HEK293 (cell line): Measurements from ENCODE around the gene THBD.

ENCODE experiments used
- CTCF ChIA-PET: fragments of 350-600 bp; formaldehyde crosslinking; extraction: SDS; loops from one replicate; lab custom pipeline; 2021; ENCODE audit warnings: antibody characterized with exemption; lab: Yijun Ruan, JAX
- POLR2A ChIA-PET: fragments of 300-600 bp; formaldehyde crosslinking; extraction: SDS; loops from one replicate; lab custom pipeline; 2020; ENCODE audit warnings: antibody characterized with exemption, inconsistent platforms; lab: Yijun Ruan, JAX
- H3K27ac ChIP-seq: fragments of 200-500 bp; sonication (Bioruptor generic); 2 replicates; pipeline ENCODE4 v1.5.1; 2014; ENCODE audit warnings: low read depth, low read length, control low read depth, inconsistent platforms; ENCODE audit errors: extremely low read depth
- H3K36me3 ChIP-seq, 2 experiments: fragments of 200-500 bp in 1 of 2; sonication (Bioruptor generic) in 1 of 2; 1 replicate in 1 of 2; 2 replicates in 1 of 2; pipeline ENCODE4 v1.5.1; 2014 to 2017; ENCODE audit warnings: inconsistent platforms in 2 of 2, low read length in 2 of 2; ENCODE audit not compliant: control insufficient read depth in 2 of 2, insufficient read depth in 1 of 2
- H3K4me1 ChIP-seq: fragments of 200-500 bp; sonication (Bioruptor generic); 2 replicates; pipeline ENCODE4 v1.5.1; 2014; ENCODE audit warnings: mild to moderate bottlenecking, low read length, inconsistent platforms; ENCODE audit not compliant: control insufficient read depth, insufficient read depth
- H3K4me3 ChIP-seq: 2 replicates; pipeline ENCODE4 v1.5.1; 2011; ENCODE audit warnings: low read depth, mild to moderate bottlenecking, control low read depth, low read length, moderate library complexity
- H3K9me3 ChIP-seq: fragments of 200-500 bp; sonication (Bioruptor generic); 2 replicates; pipeline ENCODE4 v1.5.1; 2014; ENCODE audit warnings: low read depth, low read length, inconsistent platforms; ENCODE audit not compliant: control insufficient read depth, insufficient read depth
- ATF2 ChIP-seq: fragments of 450-650 bp; formaldehyde crosslinking; IDR thresholded peaks from 2 replicates; pipeline ENCODE4 v1.5.1; 2016; ENCODE audit warnings: missing biosample characterization, missing genetic modification characterization, low read depth
- GLI2 ChIP-seq: fragments of 450-650 bp; formaldehyde crosslinking; IDR thresholded peaks from 2 replicates; pipeline ENCODE4; 2017; ENCODE audit warnings: missing biosample characterization, missing genetic modification characterization, low read depth, borderline replicate concordance
- KLF17 ChIP-seq: fragments of 450-650 bp; formaldehyde crosslinking; IDR thresholded peaks from 2 replicates; pipeline ENCODE4 v1.5.1; 2016; ENCODE audit warnings: missing biosample characterization, missing genetic modification characterization
- KLF9 ChIP-seq: fragments of 450-650 bp; formaldehyde crosslinking; IDR thresholded peaks from 2 replicates; pipeline ENCODE4 v1.5.1; 2016; ENCODE audit warnings: missing biosample characterization, missing genetic modification characterization, low read depth
- PBX3 ChIP-seq: sonication (generic); formaldehyde crosslinking; IDR thresholded peaks from 2 replicates; pipeline ENCODE4 v1.8.1; 2022; ENCODE audit warnings: mild to moderate bottlenecking, moderate library complexity, missing genetic modification reagents
- PRDM4 ChIP-seq: fragments of 450-650 bp; formaldehyde crosslinking; IDR thresholded peaks from 2 replicates; pipeline ENCODE4 v1.5.1; 2017; ENCODE audit warnings: missing biosample characterization, missing genetic modification characterization
- SCRT1 ChIP-seq: fragments of 450-650 bp; formaldehyde crosslinking; IDR thresholded peaks from 2 replicates; pipeline ENCODE4 v1.5.1; 2016; ENCODE audit warnings: missing biosample characterization, missing genetic modification characterization, borderline replicate concordance
- SP3 ChIP-seq: fragments of 450-650 bp; formaldehyde crosslinking; IDR thresholded peaks from 2 replicates; pipeline ENCODE4 v1.5.1; 2016; ENCODE audit warnings: missing biosample characterization, missing genetic modification characterization
- TSHZ1 ChIP-seq: fragments of 450-650 bp; formaldehyde crosslinking; IDR thresholded peaks from 2 replicates; pipeline ENCODE4 v1.5.1; 2016; ENCODE audit warnings: missing biosample characterization, missing genetic modification characterization, borderline replicate concordance
- WT1 ChIP-seq: fragments of 450-650 bp; formaldehyde crosslinking; IDR thresholded peaks from 2 replicates; pipeline ENCODE4 v1.5.1; 2016; ENCODE audit warnings: missing biosample characterization, missing genetic modification characterization
- ZBTB20 ChIP-seq: fragments of 450-650 bp; formaldehyde crosslinking; IDR thresholded peaks from 2 replicates; pipeline ENCODE4 v1.5.1; 2016; ENCODE audit warnings: missing biosample characterization, missing genetic modification characterization
- ZFP69B ChIP-seq: fragments of 450-650 bp; formaldehyde crosslinking; IDR thresholded peaks from 2 replicates; pipeline ENCODE4 v1.5.1; 2016; ENCODE audit warnings: missing biosample characterization, missing genetic modification characterization
- ZNF211 ChIP-seq: fragments of 450-650 bp; formaldehyde crosslinking; IDR thresholded peaks from 2 replicates; pipeline ENCODE4 v1.5.1; 2016; ENCODE audit warnings: low read depth, missing biosample characterization, missing genetic modification characterization
- ZNF239 ChIP-seq: fragments of 450-650 bp; formaldehyde crosslinking; IDR thresholded peaks from 2 replicates; pipeline ENCODE4 v1.5.1; 2016; ENCODE audit warnings: missing biosample characterization, missing genetic modification characterization
- ZNF335 ChIP-seq: fragments of 450-650 bp; formaldehyde crosslinking; conservative IDR thresholded peaks from 2 replicates; pipeline ENCODE4 v1.5.1; 2016; ENCODE audit warnings: missing biosample characterization, missing genetic modification characterization
- ZNF37A ChIP-seq: fragments of 450-650 bp; IDR thresholded peaks from 2 replicates; pipeline ENCODE4 v1.5.1; 2018; ENCODE audit warnings: missing biosample characterization, missing genetic modification characterization
- ZNF426 ChIP-seq: fragments of 450-650 bp; formaldehyde crosslinking; IDR thresholded peaks from 2 replicates; pipeline ENCODE4 v1.5.1; 2017; ENCODE audit warnings: missing biosample characterization, missing genetic modification characterization, mild to moderate bottlenecking, inconsistent platforms, moderate library complexity
- ZNF549 ChIP-seq: fragments of 450-650 bp; IDR thresholded peaks from 2 replicates; pipeline ENCODE4 v1.5.1; 2018; ENCODE audit warnings: missing biosample characterization, missing genetic modification characterization, mild to moderate bottlenecking, inconsistent platforms, moderate library complexity
- ZNF558 ChIP-seq: fragments of 450-650 bp; formaldehyde crosslinking; IDR thresholded peaks from 2 replicates; pipeline ENCODE4 v1.5.1; 2016; ENCODE audit warnings: missing biosample characterization, missing genetic modification characterization
- ZNF560 ChIP-seq: fragments of 450-650 bp; formaldehyde crosslinking; IDR thresholded peaks from 2 replicates; pipeline ENCODE4 v1.5.1; 2017; ENCODE audit warnings: missing biosample characterization, missing genetic modification characterization, borderline replicate concordance
- ZNF624 ChIP-seq: fragments of 450-650 bp; formaldehyde crosslinking; IDR thresholded peaks from 2 replicates; pipeline ENCODE4 v1.5.1; 2017; ENCODE audit warnings: missing biosample characterization, missing genetic modification characterization
- ZNF660 ChIP-seq: fragments of 450-650 bp; IDR thresholded peaks from 2 replicates; pipeline ENCODE4 v1.5.1; 2018; ENCODE audit warnings: missing biosample characterization, mild to moderate bottlenecking, missing genetic modification characterization

Gene THBD

GRCh38 chr20:23077277-23077676, 27.8 kb upstream of the THBD start:
- no peak overlapping the region for H3K27ac ChIP-seq
- no peak for TF ChIP-seq ZNF426
- no peak for TF ChIP-seq ZFP69B (tag by site-specific recombination)
- TF ChIP-seq PRDM4: no peak
- TF ChIP-seq ZNF335 (tag by site-specific recombination): no peak
- TF ChIP-seq ATF2 (tag by site-specific recombination): no peak
- no peak for TF ChIP-seq ZNF211 (tag by site-specific recombination)
- no peak for TF ChIP-seq ZNF239
- TF ChIP-seq GLI2 (tag by site-specific recombination): no peak
- TF ChIP-seq PBX3 (CRISPR knock-in tag): no peak
- TF ChIP-seq ZNF549 (tag by site-specific recombination): no peak
- no peak for TF ChIP-seq ZNF660
- no peaks in the 10 kb centered on the region for H3K4me1 ChIP-seq
- CTCF ChIA-PET: no interaction called here
- no peak overlapping the region for H3K4me3 ChIP-seq
- POLR2A ChIA-PET: no interaction called here
- H3K9me3 ChIP-seq: no peaks in the 10 kb centered on the region
- H3K36me3 ChIP-seq: no peaks in the 10 kb centered on the region

- no peak overlapping the region for H3K4me3 ChIP-seq
- no peaks in the 10 kb centered on the region for H3K36me3 ChIP-seq
- ChIA-PET CTCF (interaction anchor here (0.6 kb wide), 1 partner anchor 10 kb away, joined by 3 read pairs; no protein-coding TSS in a partner anchor), POLR2A (no interaction called here)
- no peak overlapping the region for H3K27ac ChIP-seq
- no peaks in the 10 kb centered on the region for H3K9me3 ChIP-seq
- no peaks in the 10 kb centered on the region for H3K4me1 ChIP-seq
- no peak for TF ChIP-seq ZNF549 (tag by site-specific recombination)
- TF ChIP-seq ZNF558 (tag by site-specific recombination): no peak
- TF ChIP-seq ZBTB20: no peak
- TF ChIP-seq KLF17 (tag by site-specific recombination): no peak
- TF ChIP-seq KLF9: no peak
- TF ChIP-seq TSHZ1 (tag by site-specific recombination): no peak
- no peak for TF ChIP-seq WT1
- no peak for TF ChIP-seq ZNF37A
- no peak for TF ChIP-seq PRDM4
- TF ChIP-seq ZNF624 (tag by site-specific recombination): no peak
- no peak for TF ChIP-seq ZNF560 (tag by site-specific recombination)
- TF ChIP-seq SP3 (tag by site-specific recombination): no peak
- TF ChIP-seq SCRT1 (tag by site-specific recombination): no peak
Measured at GRCh38 chr20:23074052-23074451, 24.6 kb upstream of the THBD start.
